IMR-90 (cell line): ENCODE measurements around the gene AMZ1. TPM values are rescaled to one million over a fixed set of nuclear protein-coding genes. Genes with fewer than 3 reads are reported as not detected.

Experiments
- ATAC-seq: fragments of 200-7000 bp; cut with Tn5 transposase; 2 replicates; pipeline ENCODE4 v1.9.1; 2020; ENCODE audit warnings: low read depth, mild to moderate bottlenecking, moderate library complexity
- BruUV-seq: library from RNA; stranded (reverse); fragments of 400-500 nt; replicated peaks from 2 replicates; lab custom pipeline; 2021; lab: Mats Ljungman, UMichigan
- CTCF ChIA-PET: fragments of 300-600 bp; formaldehyde crosslinking; extraction: SDS; loops from one replicate; lab custom pipeline; 2021; ENCODE audit warnings: antibody characterized with exemption; lab: Yijun Ruan, JAX
- POLR2A ChIA-PET: fragments of 300-600 bp; sonication (Branson Sonifier 250); formaldehyde crosslinking; loops from one replicate; lab custom pipeline; 2022; ENCODE audit warnings: antibody characterized with exemption; ENCODE audit not compliant: unreplicated experiment; lab: Charles Lee
- DNase-seq: peaks from one replicate; pipeline ENCODE4 v3.0.0; 2013
- H2AFZ ChIP-seq: replicated peaks from 2 replicates; pipeline ENCODE3; 2013; ENCODE audit warnings: low read length, mild to moderate bottlenecking; ENCODE audit not compliant: poor library complexity
- H2AK5ac ChIP-seq: 2 replicates; pipeline ENCODE4 v1.6.1; 2013; ENCODE audit warnings: low read depth, low read length, inconsistent platforms
- H2AK9ac ChIP-seq: replicated peaks from 2 replicates; pipeline ENCODE3; 2013; ENCODE audit warnings: mild to moderate bottlenecking, low read depth, low read length, moderate library complexity; ENCODE audit not compliant: poor library complexity
- H2BK120ac ChIP-seq: 2 replicates; pipeline ENCODE4 v1.6.1; 2013; ENCODE audit warnings: low read depth, low read length, inconsistent platforms
- H2BK15ac ChIP-seq: 3 replicates; pipeline ENCODE4 v1.6.1; 2013; ENCODE audit warnings: low read depth, low read length, inconsistent platforms
- H2BK20ac ChIP-seq: 2 replicates; pipeline ENCODE4 v1.6.1; 2013; ENCODE audit warnings: low read depth, mild to moderate bottlenecking, inconsistent platforms, low read length, moderate library complexity
- H2BK5ac ChIP-seq: 2 replicates; pipeline ENCODE4 v1.6.1; 2013; ENCODE audit warnings: mild to moderate bottlenecking, low read depth, low read length, inconsistent platforms; ENCODE audit not compliant: poor library complexity, severe bottlenecking
- H3K14ac ChIP-seq: replicated peaks from 2 replicates; pipeline ENCODE4 v1.6.1; 2013; ENCODE audit warnings: low read depth, low read length, inconsistent platforms
- H3K18ac ChIP-seq: 2 replicates; pipeline ENCODE4 v1.6.1; 2013; ENCODE audit warnings: low read depth, low read length, control low read depth
- H3K23ac ChIP-seq: 2 replicates; pipeline ENCODE4 v1.6.1; 2013; ENCODE audit warnings: low read depth, low read length, inconsistent platforms
- H3K27ac ChIP-seq: 2 replicates; pipeline ENCODE4 v1.5.1; 2013; ENCODE audit warnings: mild to moderate bottlenecking, control low read depth, low read length; ENCODE audit not compliant: insufficient read depth
- H3K27me3 ChIP-seq: 2 replicates; pipeline ENCODE4 v1.6.1; 2013; ENCODE audit warnings: low read length; ENCODE audit not compliant: control insufficient read depth, insufficient read depth
- H3K36me3 ChIP-seq: 2 replicates; pipeline ENCODE4 v1.6.1; 2013; ENCODE audit warnings: low read length, mixed read lengths; ENCODE audit not compliant: control insufficient read depth, insufficient read depth
- H3K4ac ChIP-seq: 2 replicates; pipeline ENCODE4 v1.6.1; 2013; ENCODE audit warnings: low read depth, low read length, inconsistent platforms
- H3K4me1 ChIP-seq: 2 replicates; pipeline ENCODE4 v1.6.1; 2013; ENCODE audit warnings: low read length, mixed read lengths; ENCODE audit not compliant: control insufficient read depth, insufficient read depth
- H3K4me2 ChIP-seq: 2 replicates; pipeline ENCODE4 v1.6.1; 2013; ENCODE audit warnings: low read depth, mild to moderate bottlenecking, control low read depth, low read length, moderate library complexity
- H3K4me3 ChIP-seq: 2 replicates; pipeline ENCODE4 v1.5.1; 2013; ENCODE audit warnings: low read depth, mild to moderate bottlenecking, control low read depth, low read length, moderate library complexity; ENCODE audit not compliant: insufficient read depth
- H3K56ac ChIP-seq: 2 replicates; pipeline ENCODE4 v1.6.1; 2013; ENCODE audit warnings: low read length, inconsistent platforms; ENCODE audit not compliant: insufficient read depth; ENCODE audit errors: extremely low read depth
- H3K79me1 ChIP-seq, 2 experiments: 2 replicates each; pipeline ENCODE4 v1.6.1; 2013; ENCODE audit warnings: low read length in 2 of 2, inconsistent platforms in 1 of 2, low read depth in 1 of 2
- H3K9ac ChIP-seq: 2 replicates; pipeline ENCODE4 v1.6.1; 2013; ENCODE audit warnings: low read depth, low read length, control low read depth
- H3K9me1 ChIP-seq: 2 replicates; pipeline ENCODE4 v1.6.1; 2013; ENCODE audit warnings: low read length, inconsistent platforms; ENCODE audit not compliant: insufficient read depth
- H3K9me3 ChIP-seq: 2 replicates; pipeline ENCODE4 v1.6.1; 2013; ENCODE audit warnings: low read length; ENCODE audit not compliant: control insufficient read depth, insufficient read depth
- H4K20me1 ChIP-seq: 2 replicates; pipeline ENCODE4 v1.6.1; 2013; ENCODE audit warnings: low read length, inconsistent platforms; ENCODE audit not compliant: insufficient read depth
- H4K5ac ChIP-seq: 2 replicates; pipeline ENCODE4 v1.6.1; 2013; ENCODE audit warnings: mild to moderate bottlenecking, low read depth, low read length, control low read depth
- H4K8ac ChIP-seq, 2 experiments: 2 replicates each; pipeline ENCODE4 v1.6.1; 2013; ENCODE audit warnings: low read depth in 2 of 2, low read length in 2 of 2, control low read depth in 1 of 2, inconsistent platforms in 1 of 2
- H4K91ac ChIP-seq: 2 replicates; pipeline ENCODE4 v1.6.1; 2013; ENCODE audit warnings: low read depth, low read length, inconsistent platforms; ENCODE audit not compliant: insufficient read depth
- BHLHE40 ChIP-seq: fragments of 150-350 bp; IDR thresholded peaks from 2 replicates; pipeline ENCODE4 v1.6.1; 2016; ENCODE audit warnings: mild to moderate bottlenecking, low read depth, low read length
- CEBPB ChIP-seq: IDR thresholded peaks from 2 replicates; pipeline ENCODE4 v1.6.1; 2012; ENCODE audit warnings: low read depth, low read length, improper control_type of control experiment
- CHD1 ChIP-seq: IDR thresholded peaks from 2 replicates; pipeline ENCODE4 v1.6.1; 2012; ENCODE audit warnings: low read depth, low read length, improper control_type of control experiment
- CTCF ChIP-seq: conservative IDR thresholded peaks from 2 replicates; pipeline ENCODE4 v1.5.1; 2012; ENCODE audit warnings: mild to moderate bottlenecking, low read depth, low read length, improper control_type of control experiment
- RAD21 ChIP-seq: IDR thresholded peaks from 2 replicates; pipeline ENCODE4 v1.6.1; 2012; ENCODE audit warnings: low read length, improper control_type of control experiment
- RCOR1 ChIP-seq: IDR thresholded peaks from 2 replicates; pipeline ENCODE4 v1.6.1; 2012; ENCODE audit warnings: mild to moderate bottlenecking, low read length, improper control_type of control experiment; ENCODE audit not compliant: insufficient replicate concordance
- SMC3 ChIP-seq: fragments of 150-350 bp; IDR thresholded peaks from 2 replicates; pipeline ENCODE4 v1.6.1; 2016; ENCODE audit warnings: low read depth, mild to moderate bottlenecking, antibody characterized with exemption, low read length, moderate library complexity
- WGBS, 2 experiments: methylation state at CpG; one replicate each; pipeline versions ENCODE4 v1.1.5 to v1.1.7; 2013; ENCODE audit warnings: missing lambda C conversion rate in 2 of 2; ENCODE audit not compliant: insufficient read length in 1 of 2; ENCODE audit errors: extremely low coverage in 2 of 2; 5-methylcytosine and 5-hydroxymethylcytosine counted together
- dilution Hi-C: fragments of 300-500 bp; cut with HindIII; formaldehyde crosslinking; loops from one replicate; pipeline ENCODE4 v1.14.3; 2018; ENCODE audit warnings: low sequenced_read_pairs; ENCODE audit not compliant: unreplicated experiment
- in situ Hi-C: fragments of 300-500 bp; cut with MboI; formaldehyde crosslinking; loops from 3 replicates; pipeline ENCODE4 v1.14.3; 2019; ENCODE audit warnings: low sequenced_read_pairs, inconsistent platforms, mixed read lengths
- intact Hi-C: fragments of 100-400 bp; cut with micrococcal nuclease; formaldehyde crosslinking; loops from 2 replicates; pipeline ENCODE4 v1.10.0; 2022
- polyA plus RNA-seq, 3 experiments: library from polyadenylated mRNA; depleted of rRNA; stranded (reverse); fragments of >200 nt; gene quantifications; 2 replicates each; pipeline ENCODE4 v1.2.3, GENCODE V29; 2012; ENCODE audit warnings: low replicate concordance in 1 of 3
- total RNA-seq: library from RNA; depleted of rRNA; stranded (reverse); fragments of >200 nt; gene quantifications from 2 replicates; pipeline ENCODE4 v1.2.3, GENCODE V29; 2012

AMZ1 gene
- total and polyA plus RNA-seq, 2 of the 4 experiments (the other 2 are of a cell fraction), result 0.54 to 1.6 TPM

- dilution Hi-C loops (no loop called here), intact Hi-C loops (no loop called here), in situ Hi-C loops (no loop called here)
- Histone ChIP-seq H2BK20ac (0 out of 2 replicates have a peak overlapping the region, but pooled peaks have one; percentile 12), H3K9me3 (no peaks in the 10 kb centered on the region), H3K27ac (peak overlapping the region; percentile 47; the same call in 1 of the 2 replicates), H3K4ac (peak overlapping the region; percentile 32), H2BK120ac (peak overlapping the region; percentile 35), H3K14ac (peak overlapping the region; percentile 27), H3K18ac (peak overlapping the region; percentile 2; the same call in 1 of the 2 replicates), H2AK5ac (peak overlapping the region; percentile 46), H4K5ac (peak overlapping the region; percentile 3; the same call in 1 of the 2 replicates), H4K91ac (peak overlapping the region; percentile 28; the same call in 1 of the 2 replicates), H3K4me2 (peak overlapping the region; percentile 16), H3K36me3 (peaks cover 40% of the 10 kb centered on the region), H3K9ac (no peak overlapping the region), H2AK9ac (peak overlapping the region; percentile 69), H3K9me1 (peaks cover 14% of the 10 kb centered on the region), H4K20me1 (peaks cover 12% of the 10 kb centered on the region), H2AFZ (peak overlapping the region; percentile 3), H3K56ac (no peak overlapping the region), H3K79me1 (peaks cover 49 to 88% of the 10 kb centered on the region in 2 experiments), H3K27me3 (no peaks in the 10 kb centered on the region), H2BK15ac (no peak overlapping the region), H3K4me1 (peaks cover 18% of the 10 kb centered on the region), H3K4me3 (no peak overlapping the region), H3K23ac (peak overlapping the region; percentile 75), H4K8ac (peak overlapping the region; percentile 28 to 34; a peak in 1 of 4 replicates), H2BK5ac (peak overlapping the region; percentile 5)
- BruUV-seq, result TSS peak; percentile 53
- 48% methylated on average over 22 of the region's 37 CpGs; no CpG with 5 or more reads in 1 of the 2 experiments for WGBS, 2 experiments
- TF ChIP-seq BHLHE40 (no peak), CHD1 (no peak), RCOR1 (no peak), CEBPB (no peak), CTCF (no peak), RAD21 (no peak), SMC3 (no peak)
- peak; percentile 22 for ATAC-seq
- ChIA-PET CTCF (interaction anchor here (0.9 kb wide), 1 partner anchor 135 kb away, joined by 3 read pairs; no protein-coding TSS in a partner anchor), POLR2A (interaction anchor here (1.1 kb wide), 1 partner anchor 93 kb away, joined by 3 read pairs; no protein-coding TSS in a partner anchor)
- peak; percentile 44 for DNase-seq
Observed at GRCh38 chr7:2729031-2729892, 41.3 kb downstream of the AMZ1 start.
